D721Med (cell line): Measurements from ENCODE around the gene GGCT.
"Not testable (repeated sequence)": the region's sequence is repeated elsewhere in the genome, so short reads cannot be mapped to it uniquely, and the experiment has no call there.

Experiments used
- DNase-seq: peaks from one replicate; pipeline ENCODE4 v3.0.0; 2011; ENCODE audit warnings: low spot score; ENCODE audit not compliant: insufficient read length
- FAIRE-seq: peaks from 2 replicates; lab custom pipeline; 2011; peaks lifted over from hg19 to GRCh38; lab: Jason Lieb, UNC
- TF ChIP-seq, protein P1 (sequence below): IDR thresholded peaks from 2 replicates; pipeline ENCODE4 v1.5.1; 2012; ENCODE audit warnings: mild to moderate bottlenecking, control low read depth; ENCODE audit not compliant: insufficient read depth; ENCODE audit errors: missing control alignments

The GGCT gene

DNA sequence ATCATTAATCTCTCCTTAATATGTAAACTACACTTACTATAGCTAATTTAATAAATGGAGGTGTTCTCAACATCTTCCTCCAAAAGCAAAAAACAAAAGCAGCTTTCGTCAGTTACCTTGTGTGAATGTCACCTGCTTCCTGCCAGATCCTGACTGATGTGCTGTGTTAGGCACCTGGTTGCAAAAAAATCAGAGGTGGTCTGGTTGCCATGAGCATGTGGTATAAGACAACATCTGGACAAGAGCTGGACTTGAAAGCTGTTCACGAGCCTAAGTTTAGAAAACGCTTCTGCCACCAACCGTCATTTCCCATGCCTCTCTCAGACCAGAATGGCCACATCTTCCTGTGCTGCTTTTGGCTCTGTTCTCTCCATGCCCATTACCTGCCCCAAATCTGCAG is 42.0 kb upstream of the GGCT start:
- DNase-seq (no peak), FAIRE-seq (no peak)
- TF ChIP-seq, protein P1, sequence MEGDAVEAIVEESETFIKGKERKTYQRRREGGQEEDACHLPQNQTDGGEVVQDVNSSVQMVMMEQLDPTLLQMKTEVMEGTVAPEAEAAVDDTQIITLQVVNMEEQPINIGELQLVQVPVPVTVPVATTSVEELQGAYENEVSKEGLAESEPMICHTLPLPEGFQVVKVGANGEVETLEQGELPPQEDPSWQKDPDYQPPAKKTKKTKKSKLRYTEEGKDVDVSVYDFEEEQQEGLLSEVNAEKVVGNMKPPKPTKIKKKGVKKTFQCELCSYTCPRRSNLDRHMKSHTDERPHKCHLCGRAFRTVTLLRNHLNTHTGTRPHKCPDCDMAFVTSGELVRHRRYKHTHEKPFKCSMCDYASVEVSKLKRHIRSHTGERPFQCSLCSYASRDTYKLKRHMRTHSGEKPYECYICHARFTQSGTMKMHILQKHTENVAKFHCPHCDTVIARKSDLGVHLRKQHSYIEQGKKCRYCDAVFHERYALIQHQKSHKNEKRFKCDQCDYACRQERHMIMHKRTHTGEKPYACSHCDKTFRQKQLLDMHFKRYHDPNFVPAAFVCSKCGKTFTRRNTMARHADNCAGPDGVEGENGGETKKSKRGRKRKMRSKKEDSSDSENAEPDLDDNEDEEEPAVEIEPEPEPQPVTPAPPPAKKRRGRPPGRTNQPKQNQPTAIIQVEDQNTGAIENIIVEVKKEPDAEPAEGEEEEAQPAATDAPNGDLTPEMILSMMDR: no peak

DNA sequence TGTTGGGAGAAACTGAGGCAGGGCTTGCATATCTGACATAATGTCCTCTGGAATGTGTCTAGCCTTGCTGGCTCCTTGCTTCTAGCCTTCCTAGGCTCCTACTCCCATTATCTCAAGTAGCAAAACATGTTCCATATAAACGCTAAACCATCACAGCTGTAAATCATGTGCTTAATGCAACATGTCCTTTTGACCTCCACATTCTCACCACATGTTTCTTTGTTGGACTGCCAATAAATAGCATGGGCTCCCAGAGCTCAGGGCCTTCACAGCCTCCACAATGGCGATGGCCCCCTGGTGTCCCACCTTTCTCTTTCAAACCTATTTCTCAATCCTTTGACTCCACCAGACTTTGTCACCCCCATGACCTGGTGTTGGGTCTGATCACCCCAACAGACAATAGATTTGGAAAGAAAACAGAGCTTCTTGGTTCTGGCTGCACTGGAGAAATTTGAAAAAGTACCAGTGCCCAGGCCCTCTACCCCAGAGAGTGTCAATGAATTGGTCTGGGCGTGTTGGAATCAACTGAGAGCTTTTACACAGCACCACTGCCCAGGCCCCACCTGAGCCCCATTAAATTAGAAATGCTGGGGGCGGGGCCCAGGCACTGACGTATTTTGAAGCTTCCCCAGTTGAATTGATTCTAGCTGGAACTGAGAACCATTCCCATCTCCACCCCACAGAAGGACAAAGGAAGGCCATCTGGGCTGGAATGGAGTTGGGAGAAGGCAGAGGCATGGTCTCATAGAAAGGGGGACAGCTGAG is 41.3 kb upstream of the GGCT start:
- FAIRE-seq (no peak), DNase-seq (no peak)
- TF ChIP-seq, protein P1: no peak

DNA sequence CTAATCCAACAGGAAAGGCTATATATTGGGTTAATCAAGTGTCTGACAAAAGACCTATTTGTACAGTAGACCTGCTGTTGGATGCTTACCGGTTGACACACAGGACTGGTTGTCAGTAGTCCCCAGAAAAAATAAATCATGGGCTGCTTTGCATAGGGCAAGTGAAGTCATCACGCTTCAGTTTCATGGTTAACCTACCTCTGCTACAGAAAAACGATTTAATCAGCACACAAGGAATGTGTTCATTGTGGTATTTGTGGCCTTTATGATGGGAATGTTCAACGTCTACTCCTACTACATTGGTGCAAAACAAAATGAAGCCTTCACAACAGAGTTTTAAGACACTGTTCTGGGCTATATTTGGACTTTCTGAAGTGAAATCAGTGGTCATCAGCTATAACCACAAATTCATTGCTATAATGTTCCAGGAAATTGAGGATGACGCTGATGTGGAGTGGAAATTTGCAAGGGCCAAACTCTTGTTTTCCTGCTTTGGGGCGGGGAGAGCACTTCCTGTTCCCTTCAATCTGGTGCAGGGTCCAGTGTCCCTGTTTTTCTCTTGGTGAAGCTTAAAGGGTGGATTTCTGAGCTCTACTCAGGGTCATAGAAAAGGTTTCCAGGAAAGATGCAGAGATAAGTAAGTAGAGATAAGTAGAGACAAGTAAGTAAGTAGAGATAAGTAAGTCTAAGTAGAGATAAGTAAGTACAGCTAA is 39.3 kb upstream of the GGCT start:
- DNase-seq: no peak
- TF ChIP-seq, protein P1: no peak
- no peak for FAIRE-seq

DNA sequence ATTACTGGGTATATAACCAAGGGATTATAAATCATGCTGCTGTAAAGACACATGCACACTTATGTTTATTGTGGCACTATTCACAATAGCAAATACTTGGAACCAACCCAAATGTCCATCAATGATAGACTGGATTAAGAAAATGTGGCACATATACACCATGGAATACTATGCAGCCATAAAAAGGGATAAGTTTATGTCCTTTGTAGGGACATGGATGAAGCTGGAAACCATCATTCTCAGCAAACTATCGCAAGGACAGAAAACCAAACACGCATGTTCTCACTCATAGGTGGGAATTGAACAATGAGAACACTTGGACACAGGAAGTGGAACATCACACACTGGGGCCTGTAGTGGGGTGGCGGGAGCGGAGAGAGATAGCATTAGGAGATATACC is 38.5 kb upstream of the GGCT start:
- FAIRE-seq: not testable (repeated sequence)

DNA sequence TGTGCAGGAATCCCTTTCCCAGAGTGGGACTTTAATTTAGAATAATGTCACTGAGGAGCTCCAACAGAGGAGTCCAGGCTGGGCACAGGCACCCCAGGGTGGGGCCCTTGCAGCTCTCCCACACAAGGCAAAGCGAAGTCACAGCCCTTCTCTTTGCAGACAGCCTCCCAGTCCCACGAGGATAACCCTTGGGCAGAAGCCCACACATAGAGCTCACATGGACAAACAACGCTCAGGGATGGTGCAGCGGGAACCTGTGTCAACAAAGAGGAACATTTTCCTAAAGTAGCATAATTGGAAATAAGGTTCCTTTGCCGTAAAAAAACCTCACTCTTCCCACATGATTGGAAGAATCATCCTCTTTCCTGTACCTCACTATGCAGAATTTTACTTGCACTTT is 29.3 kb upstream of the GGCT start:
- DNase-seq (no peak), FAIRE-seq (no peak)
- TF ChIP-seq, protein P1: no peak

More for the DNA sequence above, 38.5 kb upstream of the GGCT start:
- not testable (repeated sequence) for DNase-seq

DNA sequence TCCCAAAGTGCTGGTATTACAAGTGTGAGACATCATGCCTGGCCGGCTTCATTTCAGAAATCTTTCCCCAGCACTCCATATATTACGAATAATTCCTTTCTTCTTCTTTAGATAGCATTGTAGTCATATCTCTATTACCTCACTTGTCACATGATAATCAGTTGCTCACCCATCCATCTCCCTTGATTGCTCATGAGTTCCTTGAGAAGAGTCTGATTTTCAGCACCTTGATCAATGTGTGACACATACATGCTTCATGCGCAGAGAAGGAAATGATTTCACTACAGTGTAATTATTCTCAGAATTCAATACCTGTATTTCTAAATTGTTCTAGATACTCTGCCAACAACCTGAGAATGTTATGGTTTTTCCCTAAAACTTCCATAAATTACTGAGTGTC is 26.7 kb upstream of the GGCT start:
- no peak for FAIRE-seq

DNA sequence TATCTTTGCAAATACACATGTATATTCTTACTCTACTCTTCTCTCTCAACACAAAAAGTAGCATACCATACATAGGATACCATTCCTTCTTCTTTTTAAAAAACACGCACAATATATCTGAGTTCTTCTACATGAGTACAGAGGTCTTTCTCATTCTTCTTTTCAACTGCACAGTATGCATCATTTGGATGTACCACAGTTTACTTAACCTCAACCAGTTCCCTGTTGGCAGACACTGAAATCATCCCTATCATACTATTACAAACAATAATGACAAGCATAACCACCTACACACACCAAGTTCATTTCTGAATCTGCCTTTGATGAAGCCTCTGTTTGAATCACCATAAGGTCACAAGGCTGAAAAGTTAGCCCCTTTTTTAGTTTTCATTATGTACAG is 25.7 kb upstream of the GGCT start:
- TF ChIP-seq, protein P1: no peak
- FAIRE-seq (no peak), DNase-seq (no peak)

More for the DNA sequence above, 26.7 kb upstream of the GGCT start:
- no peak for DNase-seq
- TF ChIP-seq, protein P1: no peak
